ENCODE data around the gene GPR108. TPM values are rescaled to one million over a fixed set of nuclear protein-coding genes. Genes with fewer than 3 reads are reported as not detected.

Gene GPR108
- total RNA-seq, 1 experiment from 2014 or later = 43.0 TPM

DNA sequence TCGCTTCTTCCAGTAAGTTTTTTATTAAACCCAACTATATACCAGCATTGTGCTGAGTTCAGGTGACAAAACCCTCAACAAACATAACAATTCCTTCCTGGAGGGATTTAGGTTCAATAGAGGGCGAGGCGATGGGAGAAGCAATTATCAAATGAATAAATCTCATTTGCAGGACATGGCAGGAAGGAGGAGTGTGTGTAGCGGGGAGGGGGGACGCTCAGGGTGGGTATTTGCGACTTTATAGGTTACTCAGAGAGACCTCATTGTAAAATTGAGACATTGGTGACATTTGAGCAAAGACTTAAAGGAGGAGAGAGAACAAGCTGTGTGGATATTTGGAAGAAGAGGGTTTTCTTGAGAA lies 20.8 kb downstream of the GPR108 start:
- intact Hi-C loops (cut with micrococcal nuclease; ENCODE audit: unreplicated experiment) (no loop called here), in situ Hi-C loops (cut with HindIII; ENCODE audit: low pct_unique_long_range_greater_than_20kb, low sequenced_read_pairs) (no loop called here)
- Histone ChIP-seq H3K27ac (ENCODE audit: low read length) (no peak overlapping the region), H3K4me3 (ENCODE audit: low read depth in 2 of 2, low read length in 2 of 2) (no peak overlapping the region), H3K4me1 (ENCODE audit: control insufficient read depth, insufficient read depth, low read length) (no peaks in the 10 kb centered on the region), H3K27me3 (ENCODE audit: control insufficient read depth, insufficient read depth, low read length) (no peaks in the 10 kb centered on the region), H3K36me3 (ENCODE audit: control insufficient read depth, insufficient read depth, low read length) (no peaks in the 10 kb centered on the region), H3K9me3 (ENCODE audit: control insufficient read depth, insufficient read depth, low read depth, low read length) (no peaks in the 10 kb centered on the region)
- CTCF ChIA-PET = no interaction called here
- POLR2A ChIA-PET = no interaction called here
- ATAC-seq (no peak), DNase-seq (ENCODE audit: low read depth, low spot score) (no peak)
- TF ChIP-seq SIN3A (IDR thresholded peaks at IDR 0.05; ENCODE audit: borderline replicate concordance, insufficient read depth, low read depth, low read length) (no peak), TCF7L2 (IDR thresholded peaks at IDR 0.05; ENCODE audit: low read depth, low read length) (no peak), POLR2AphosphoS5 (IDR thresholded peaks at IDR 0.05; ENCODE audit: low read depth, low read length) (no peak)
- TF ChIP-seq, protein P1, sequence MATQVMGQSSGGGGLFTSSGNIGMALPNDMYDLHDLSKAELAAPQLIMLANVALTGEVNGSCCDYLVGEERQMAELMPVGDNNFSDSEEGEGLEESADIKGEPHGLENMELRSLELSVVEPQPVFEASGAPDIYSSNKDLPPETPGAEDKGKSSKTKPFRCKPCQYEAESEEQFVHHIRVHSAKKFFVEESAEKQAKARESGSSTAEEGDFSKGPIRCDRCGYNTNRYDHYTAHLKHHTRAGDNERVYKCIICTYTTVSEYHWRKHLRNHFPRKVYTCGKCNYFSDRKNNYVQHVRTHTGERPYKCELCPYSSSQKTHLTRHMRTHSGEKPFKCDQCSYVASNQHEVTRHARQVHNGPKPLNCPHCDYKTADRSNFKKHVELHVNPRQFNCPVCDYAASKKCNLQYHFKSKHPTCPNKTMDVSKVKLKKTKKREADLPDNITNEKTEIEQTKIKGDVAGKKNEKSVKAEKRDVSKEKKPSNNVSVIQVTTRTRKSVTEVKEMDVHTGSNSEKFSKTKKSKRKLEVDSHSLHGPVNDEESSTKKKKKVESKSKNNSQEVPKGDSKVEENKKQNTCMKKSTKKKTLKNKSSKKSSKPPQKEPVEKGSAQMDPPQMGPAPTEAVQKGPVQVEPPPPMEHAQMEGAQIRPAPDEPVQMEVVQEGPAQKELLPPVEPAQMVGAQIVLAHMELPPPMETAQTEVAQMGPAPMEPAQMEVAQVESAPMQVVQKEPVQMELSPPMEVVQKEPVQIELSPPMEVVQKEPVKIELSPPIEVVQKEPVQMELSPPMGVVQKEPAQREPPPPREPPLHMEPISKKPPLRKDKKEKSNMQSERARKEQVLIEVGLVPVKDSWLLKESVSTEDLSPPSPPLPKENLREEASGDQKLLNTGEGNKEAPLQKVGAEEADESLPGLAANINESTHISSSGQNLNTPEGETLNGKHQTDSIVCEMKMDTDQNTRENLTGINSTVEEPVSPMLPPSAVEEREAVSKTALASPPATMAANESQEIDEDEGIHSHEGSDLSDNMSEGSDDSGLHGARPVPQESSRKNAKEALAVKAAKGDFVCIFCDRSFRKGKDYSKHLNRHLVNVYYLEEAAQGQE (IDR thresholded peaks at IDR 0.05; ENCODE audit: insufficient read depth in 1 of 2, low read depth in 2 of 2, low read length in 1 of 2) = no peak
- TF ChIP-seq, protein P2, sequence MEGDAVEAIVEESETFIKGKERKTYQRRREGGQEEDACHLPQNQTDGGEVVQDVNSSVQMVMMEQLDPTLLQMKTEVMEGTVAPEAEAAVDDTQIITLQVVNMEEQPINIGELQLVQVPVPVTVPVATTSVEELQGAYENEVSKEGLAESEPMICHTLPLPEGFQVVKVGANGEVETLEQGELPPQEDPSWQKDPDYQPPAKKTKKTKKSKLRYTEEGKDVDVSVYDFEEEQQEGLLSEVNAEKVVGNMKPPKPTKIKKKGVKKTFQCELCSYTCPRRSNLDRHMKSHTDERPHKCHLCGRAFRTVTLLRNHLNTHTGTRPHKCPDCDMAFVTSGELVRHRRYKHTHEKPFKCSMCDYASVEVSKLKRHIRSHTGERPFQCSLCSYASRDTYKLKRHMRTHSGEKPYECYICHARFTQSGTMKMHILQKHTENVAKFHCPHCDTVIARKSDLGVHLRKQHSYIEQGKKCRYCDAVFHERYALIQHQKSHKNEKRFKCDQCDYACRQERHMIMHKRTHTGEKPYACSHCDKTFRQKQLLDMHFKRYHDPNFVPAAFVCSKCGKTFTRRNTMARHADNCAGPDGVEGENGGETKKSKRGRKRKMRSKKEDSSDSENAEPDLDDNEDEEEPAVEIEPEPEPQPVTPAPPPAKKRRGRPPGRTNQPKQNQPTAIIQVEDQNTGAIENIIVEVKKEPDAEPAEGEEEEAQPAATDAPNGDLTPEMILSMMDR (IDR thresholded peaks at IDR 0.05) = no peak
- BruUV-seq (replicated peaks) = no TSS peak

DNA sequence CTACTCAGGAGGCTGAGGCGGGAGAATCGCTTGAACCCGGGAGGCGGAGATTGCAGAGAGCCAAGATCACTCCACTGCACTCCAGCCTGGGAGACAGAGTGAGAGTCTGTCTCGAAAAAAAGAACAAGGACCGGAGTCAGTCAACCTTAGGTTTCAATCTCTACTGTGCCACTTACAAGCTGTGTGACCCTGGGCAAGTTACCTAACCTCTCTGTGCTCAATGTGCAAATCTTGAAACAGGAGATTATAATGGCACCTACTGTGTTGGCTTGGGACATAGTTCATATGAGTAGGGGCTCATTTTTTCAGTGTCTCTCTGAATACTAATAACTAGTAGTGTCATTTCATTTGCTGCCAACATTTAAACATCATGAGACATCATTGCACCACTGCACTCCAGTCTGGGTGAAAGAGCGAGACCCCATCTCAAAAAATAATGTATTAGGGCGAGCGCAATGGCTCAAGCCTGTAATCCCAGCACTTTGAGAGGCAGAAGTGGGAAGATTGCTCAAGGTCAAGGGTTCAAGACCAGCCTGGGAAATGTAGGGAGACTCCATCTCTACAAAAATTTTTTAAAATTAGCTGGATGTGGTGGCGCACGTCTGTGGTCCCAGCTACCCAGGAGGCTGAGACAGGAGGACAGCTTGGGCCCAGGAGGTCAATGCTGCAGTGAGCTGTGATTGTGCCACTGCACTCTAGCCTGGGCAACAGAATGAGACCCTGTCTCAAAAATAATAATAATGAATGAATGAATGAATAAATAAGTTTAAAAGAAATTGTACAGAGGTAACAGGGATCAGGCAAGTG lies 22.4 kb downstream of the GPR108 start:
- Histone ChIP-seq H3K4me1 (ENCODE audit: control insufficient read depth, insufficient read depth, low read length) (no peaks in the 10 kb centered on the region), H3K9me3 (ENCODE audit: control insufficient read depth, insufficient read depth, low read depth, low read length) (no peaks in the 10 kb centered on the region), H3K27ac (ENCODE audit: low read length) (no peak overlapping the region), H3K4me3 (ENCODE audit: low read depth in 2 of 2, low read length in 2 of 2) (no peak overlapping the region), H3K36me3 (ENCODE audit: control insufficient read depth, insufficient read depth, low read length) (no peaks in the 10 kb centered on the region), H3K27me3 (ENCODE audit: control insufficient read depth, insufficient read depth, low read length) (no peaks in the 10 kb centered on the region)
- DNase-seq (ENCODE audit: low read depth, low spot score) (no peak), ATAC-seq (no peak)
- BruUV-seq (replicated peaks) = no TSS peak
- intact Hi-C loops (cut with micrococcal nuclease; ENCODE audit: unreplicated experiment) = no loop called here
- TF ChIP-seq, protein P1 (IDR thresholded peaks at IDR 0.05; ENCODE audit: insufficient read depth in 1 of 2, low read depth in 2 of 2, low read length in 1 of 2) = no peak
- TF ChIP-seq TCF7L2 (IDR thresholded peaks at IDR 0.05; ENCODE audit: low read depth, low read length) (no peak), POLR2AphosphoS5 (IDR thresholded peaks at IDR 0.05; ENCODE audit: low read depth, low read length) (no peak), SIN3A (IDR thresholded peaks at IDR 0.05; ENCODE audit: borderline replicate concordance, insufficient read depth, low read depth, low read length) (no peak)
- TF ChIP-seq, protein P2 (IDR thresholded peaks at IDR 0.05) = no peak
- in situ Hi-C loops (cut with HindIII; ENCODE audit: low pct_unique_long_range_greater_than_20kb, low sequenced_read_pairs) = no loop called here
- CTCF ChIA-PET = no interaction called here
- POLR2A ChIA-PET = no interaction called here
